Measurements from ENCODE around the gene SEC22A. TPM values are rescaled to one million over a fixed set of nuclear protein-coding genes. Genes with fewer than 3 reads are reported as not detected.
A peak's percentile ranks its signal among the peaks of the same experiment; 100 is the strongest.

SEC22A gene
- 21.7 and 62.8 TPM in 2 replicates for total RNA-seq (2014; rRNA removed; shearing (Covaris generic); ENCODE audit: low replicate concordance)

GRCh38 chr3:123201557-123202427 lies at the start of gene SEC22A:
Gene SEC22A, plus strand, starts transcription at chr3:123201943. Its CDS starts 7,275 bp downstream, at chr3:123209218.
- in situ Hi-C loops (cut with HindIII; ENCODE audit: low pct_unique_long_range_greater_than_20kb, low sequenced_read_pairs): no loop called here

GRCh38 chr3:123152687-123153086 lies 49.1 kb upstream of the SEC22A start:
- DNase-seq (ENCODE audit: low read depth): no peak
- in situ Hi-C loops (cut with HindIII; ENCODE audit: low pct_unique_long_range_greater_than_20kb, low sequenced_read_pairs): no loop called here

More at GRCh38 chr3:123201557-123202427, at the start of gene SEC22A:
- peak; percentile 96 for DNase-seq (ENCODE audit: low read depth)

GRCh38 chr3:123153125-123154019 lies 48.4 kb upstream of the SEC22A start:
- in situ Hi-C loops (cut with HindIII; ENCODE audit: low pct_unique_long_range_greater_than_20kb, low sequenced_read_pairs): no loop called here
- DNase-seq (ENCODE audit: low read depth): no peak

GRCh38 chr3:123154020-123154985 lies 47.4 kb upstream of the SEC22A start:
- DNase-seq (ENCODE audit: low read depth): no peak
- in situ Hi-C loops (cut with HindIII; ENCODE audit: low pct_unique_long_range_greater_than_20kb, low sequenced_read_pairs): no loop called here

- in situ Hi-C loops (cut with HindIII; ENCODE audit: low pct_unique_long_range_greater_than_20kb, low sequenced_read_pairs): no loop called here
- no peak for DNase-seq (ENCODE audit: low read depth)
Measured at GRCh38 chr3:123155471-123156011, 46.2 kb upstream of the SEC22A start.

- in situ Hi-C loops (cut with HindIII; ENCODE audit: low pct_unique_long_range_greater_than_20kb, low sequenced_read_pairs): no loop called here
- no peak for DNase-seq (ENCODE audit: low read depth)
Measured at GRCh38 chr3:123156276-123156995, 45.3 kb upstream of the SEC22A start.

- no peak for DNase-seq (ENCODE audit: low read depth)
- in situ Hi-C loops (cut with HindIII; ENCODE audit: low pct_unique_long_range_greater_than_20kb, low sequenced_read_pairs): no loop called here
Measured at GRCh38 chr3:123157209-123157597, 44.5 kb upstream of the SEC22A start.

- no peak for DNase-seq (ENCODE audit: low read depth)
- in situ Hi-C loops (cut with HindIII; ENCODE audit: low pct_unique_long_range_greater_than_20kb, low sequenced_read_pairs): no loop called here
Measured at GRCh38 chr3:123157598-123158287, 44.0 kb upstream of the SEC22A start.

GRCh38 chr3:123158330-123158729 lies 43.4 kb upstream of the SEC22A start:
- no peak for DNase-seq (ENCODE audit: low read depth)
- in situ Hi-C loops (cut with HindIII; ENCODE audit: low pct_unique_long_range_greater_than_20kb, low sequenced_read_pairs): no loop called here

- in situ Hi-C loops (cut with HindIII; ENCODE audit: low pct_unique_long_range_greater_than_20kb, low sequenced_read_pairs): no loop called here
- no peak for DNase-seq (ENCODE audit: low read depth)
Measured at GRCh38 chr3:123158899-123159390, 42.8 kb upstream of the SEC22A start.

GRCh38 chr3:123159926-123160635 lies 41.7 kb upstream of the SEC22A start:
- DNase-seq (ENCODE audit: low read depth): no peak
- in situ Hi-C loops (cut with HindIII; ENCODE audit: low pct_unique_long_range_greater_than_20kb, low sequenced_read_pairs): no loop called here

- in situ Hi-C loops (cut with HindIII; ENCODE audit: low pct_unique_long_range_greater_than_20kb, low sequenced_read_pairs): no loop called here
- no peak for DNase-seq (ENCODE audit: low read depth)
Measured at GRCh38 chr3:123161167-123161566, 40.6 kb upstream of the SEC22A start.

- in situ Hi-C loops (cut with HindIII; ENCODE audit: low pct_unique_long_range_greater_than_20kb, low sequenced_read_pairs): no loop called here
Measured at GRCh38 chr3:123163141-123163540, 38.6 kb upstream of the SEC22A start.

GRCh38 chr3:123165163-123165562 lies 36.6 kb upstream of the SEC22A start:
- in situ Hi-C loops (cut with HindIII; ENCODE audit: low pct_unique_long_range_greater_than_20kb, low sequenced_read_pairs): no loop called here
- DNase-seq (ENCODE audit: low read depth): no peak

More at GRCh38 chr3:123163141-123163540, 38.6 kb upstream of the SEC22A start:
- no peak for DNase-seq (ENCODE audit: low read depth)

GRCh38 chr3:123167686-123168085 lies 34.1 kb upstream of the SEC22A start:
- in situ Hi-C loops (cut with HindIII; ENCODE audit: low pct_unique_long_range_greater_than_20kb, low sequenced_read_pairs): no loop called here

GRCh38 chr3:123168122-123168521 lies 33.6 kb upstream of the SEC22A start:
- in situ Hi-C loops (cut with HindIII; ENCODE audit: low pct_unique_long_range_greater_than_20kb, low sequenced_read_pairs): no loop called here
- DNase-seq (ENCODE audit: low read depth): no peak

More at GRCh38 chr3:123167686-123168085, 34.1 kb upstream of the SEC22A start:
- DNase-seq (ENCODE audit: low read depth): no peak

Measured in Caki2 (cell line).